Common myeloid progenitor, CD34-positive (primary cell): ENCODE measurements around the gene SMAD5.

Source experiments
- CTCF ChIA-PET: fragments of 350-600 bp; sonication (Branson Sonifier 250); formaldehyde crosslinking; loops from one replicate; lab custom pipeline; 2021; ENCODE audit warnings: antibody characterized with exemption; lab: Charles Lee
- POLR2A ChIA-PET: fragments of 350-600 bp; sonication (Branson Sonifier 250); formaldehyde crosslinking; loops from one replicate; lab custom pipeline; 2021; ENCODE audit warnings: antibody characterized with exemption; lab: Charles Lee
- DNase-seq, 3 donors: peaks; one replicate each; pipeline versions ENCODE4 v3.0.0 to v3.0.0-alpha.2; 2013
- H3K27ac ChIP-seq, 2 experiments: 1 replicate in 1 of 2; 2 replicates in 1 of 2; pipeline ENCODE4 v1.7.0; 2013; ENCODE audit warnings: inconsistent platforms in 2 of 2, low read length in 2 of 2, mild to moderate bottlenecking in 2 of 2, low read depth in 1 of 2, moderate library complexity in 1 of 2; ENCODE audit not compliant: severe bottlenecking in 2 of 2, insufficient read depth in 1 of 2, poor library complexity in 1 of 2
- H3K27me3 ChIP-seq, 5 experiments: replicated peaks in 2 of 5; 1 replicate in 3 of 5; 2 replicates in 2 of 5; pipeline versions ENCODE4 v1.6.1 to v1.7.0; 2013; ENCODE audit warnings: low read length in 4 of 5, mild to moderate bottlenecking in 2 of 5, moderate library complexity in 2 of 5, inconsistent platforms in 1 of 5; ENCODE audit not compliant: insufficient read depth in 5 of 5, control insufficient read depth in 4 of 5
- H3K36me3 ChIP-seq, 4 experiments: 1 replicate in 2 of 4; 2 replicates in 2 of 4; pipeline versions ENCODE4 v1.6.1 to v1.7.0; 2013; ENCODE audit warnings: low read length in 3 of 4, control low read depth in 1 of 4, mild to moderate bottlenecking in 1 of 4; ENCODE audit not compliant: control insufficient read depth in 4 of 4, insufficient read depth in 4 of 4
- H3K4me1 ChIP-seq, 4 experiments: 1 replicate in 3 of 4; 2 replicates in 1 of 4; pipeline versions ENCODE4 v1.6.1 to v1.7.1; 2013; ENCODE audit warnings: low read length in 3 of 4, mild to moderate bottlenecking in 3 of 4, control low read depth in 1 of 4, inconsistent platforms in 1 of 4, moderate library complexity in 1 of 4; ENCODE audit not compliant: control insufficient read depth in 4 of 4, insufficient read depth in 4 of 4; ENCODE audit errors: control extremely low read depth in 1 of 4
- H3K4me3 ChIP-seq, 7 experiments: 1 replicate in 4 of 7; 2 replicates in 3 of 7; pipeline versions ENCODE4 v1.5.1 to v1.7.0; 2013; ENCODE audit warnings: mild to moderate bottlenecking in 7 of 7, low read length in 6 of 7, moderate library complexity in 6 of 7, inconsistent platforms in 2 of 7, low read depth in 2 of 7, control low read depth in 1 of 7; ENCODE audit not compliant: insufficient read depth in 4 of 7, control insufficient read depth in 1 of 7; ENCODE audit errors: extremely low read depth in 1 of 7
- H3K9me3 ChIP-seq, 5 experiments: 1 replicate in 4 of 5; 2 replicates in 1 of 5; pipeline versions ENCODE4 v1.6.1 to v1.7.1; 2013; ENCODE audit warnings: low read length in 4 of 5, mild to moderate bottlenecking in 2 of 5, inconsistent platforms in 1 of 5, low read depth in 1 of 5, moderate library complexity in 1 of 5; ENCODE audit not compliant: control insufficient read depth in 4 of 5, insufficient read depth in 2 of 5; ENCODE audit errors: control extremely low read depth in 1 of 5
- WGBS: methylation state at CpG from one replicate; pipeline ENCODE4 v1.1.5; 2013; ENCODE audit not compliant: insufficient coverage; 5-methylcytosine and 5-hydroxymethylcytosine counted together

SMAD5 gene

GRCh38 chr5:136192015-136192525, 59.4 kb downstream of the SMAD5 start:
- ChIA-PET POLR2A (no interaction called here), CTCF (interaction anchor here (1.2 to 1.9 kb wide), 2 partner anchors 10 to 48 kb away, joined by 3 to 4 read pairs; no protein-coding TSS in a partner anchor)
- H3K27ac ChIP-seq: no peak overlapping the region
- peaks cover 0 to 17% (median 3%) of the 10 kb centered on the region in 4 experiments for H3K36me3 ChIP-seq
- no peaks in the 10 kb centered on the region for H3K9me3 ChIP-seq
- H3K4me1 ChIP-seq: peaks cover 0 to 21% (median 20%) of the 10 kb centered on the region in 4 experiments
- WGBS: under 1% methylated on average over 56 of the region's 56 CpGs
- H3K27me3 ChIP-seq: peaks cover 3 to 81% (median 38%) of the 10 kb centered on the region in 5 experiments
- DNase-seq: peak in 1 of 3 donors; percentile 26
- peak overlapping the region in 6 of 7 experiments; percentile 26 to 66 (median 57) for H3K4me3 ChIP-seq

- peaks cover 3 to 81% (median 38%) of the 10 kb centered on the region in 5 experiments for H3K27me3 ChIP-seq
- peak within 1 kb of the TSS in 6 of 7 experiments; percentile 26 to 66 (median 57) for H3K4me3 ChIP-seq
Observed at GRCh38 chr5:136192526-136193321, 60.1 kb downstream of the SMAD5 start, which contains the start of gene SMIM32. SMIM32 (minus strand) TSS chr5:136193162; CDS start chr5:136192524, 638 bp downstream.

GRCh38 chr5:136193322-136193935, 60.8 kb downstream of the SMAD5 start:
- Histone ChIP-seq H3K4me3 (peak overlapping the region in 3 of 7 experiments; percentile 60 to 66 (median 62)), H3K27me3 (peaks cover 3 to 83% (median 38%) of the 10 kb centered on the region in 5 experiments)
- POLR2A ChIA-PET: interaction anchor here (0.6 kb wide), 1 partner anchor 384 kb away, joined by 6 read pairs; no protein-coding TSS in a partner anchor

More at GRCh38 chr5:136192526-136193321, 60.1 kb downstream of the SMAD5 start, which contains the start of gene SMIM32:
- WGBS: under 1% methylated on average over 79 of the region's 81 CpGs
- POLR2A ChIA-PET: no interaction called here
- H3K9me3 ChIP-seq: no peaks in the 10 kb centered on the region
- CTCF ChIA-PET: interaction anchor here (1.9 kb wide), 1 partner anchor 11 kb away, joined by 4 read pairs; no protein-coding TSS in a partner anchor
- H3K4me1 ChIP-seq: peaks cover 0 to 21% (median 20%) of the 10 kb centered on the region in 4 experiments
- DNase-seq: peak in 2 of 3 donors; percentile 44 to 52
- H3K27ac ChIP-seq: no peak within 1 kb of the TSS
- peaks cover 0 to 11% (median 3%) of the 10 kb centered on the region in 4 experiments for H3K36me3 ChIP-seq

GRCh38 chr5:136194576-136194975, 61.9 kb downstream of the SMAD5 start:
- 95% methylated on average over 3 of the region's 3 CpGs for WGBS
- Histone ChIP-seq H3K4me3 (no peak overlapping the region), H3K36me3 (no peaks in the 10 kb centered on the region), H3K4me1 (peaks cover 0 to 23% (median 20%) of the 10 kb centered on the region in 4 experiments), H3K27ac (no peak overlapping the region), H3K9me3 (no peaks in the 10 kb centered on the region), H3K27me3 (peaks cover 3 to 84% (median 38%) of the 10 kb centered on the region in 5 experiments)
- ChIA-PET POLR2A (no interaction called here), CTCF (no interaction called here)
- DNase-seq: no peak

More at GRCh38 chr5:136193322-136193935, 60.8 kb downstream of the SMAD5 start:
- CTCF ChIA-PET: interaction anchor here (1.9 kb wide), 1 partner anchor 11 kb away, joined by 4 read pairs; no protein-coding TSS in a partner anchor
- 55% methylated on average over 16 of the region's 18 CpGs for WGBS
- Histone ChIP-seq H3K9me3 (no peaks in the 10 kb centered on the region), H3K27ac (no peak overlapping the region), H3K4me1 (peaks cover 0 to 21% (median 20%) of the 10 kb centered on the region in 4 experiments), H3K36me3 (peaks cover 0 to 7% (median under 1%) of the 10 kb centered on the region in 4 experiments)
- DNase-seq: peak in 1 of 3 donors; percentile 2

GRCh38 chr5:136195971-136196820, 63.6 kb downstream of the SMAD5 start:
- no peak overlapping the region for H3K4me3 ChIP-seq
- POLR2A ChIA-PET: no interaction called here
- peaks cover 0 to 22% (median 20%) of the 10 kb centered on the region in 4 experiments for H3K4me1 ChIP-seq
- no peak overlapping the region for H3K27ac ChIP-seq
- peaks cover 3 to 84% (median 35%) of the 10 kb centered on the region in 5 experiments for H3K27me3 ChIP-seq
- no peaks in the 10 kb centered on the region for H3K36me3 ChIP-seq
- WGBS: 96% methylated on average over 10 of the region's 12 CpGs
- CTCF ChIA-PET: interaction anchor here (0.7 to 1.1 kb wide), 2 partner anchors 16 to 112 kb away, joined by 4 to 6 read pairs; no protein-coding TSS in a partner anchor
- no peaks in the 10 kb centered on the region for H3K9me3 ChIP-seq
- DNase-seq: no peak
